A172 (cell line): ENCODE measurements around the gene ATF6B. TPM values are rescaled to one million over a fixed set of nuclear protein-coding genes. Genes with fewer than 3 reads are reported as not detected.
"Not testable (repeated sequence)": the region's sequence is repeated elsewhere in the genome, so short reads cannot be mapped to it uniquely, and the experiment has no call there.

Experiments used
- DNase-seq: peaks from one replicate; pipeline ENCODE4 v3.0.0-alpha.2; 2015; ENCODE audit warnings: low spot score
- total RNA-seq: library from RNA; depleted of rRNA; stranded (reverse); fragments of >200 nt; shearing (Covaris generic); gene quantifications from 2 replicates; pipeline ENCODE4 v1.2.3, GENCODE V29; 2014

Gene ATF6B
- total RNA-seq, 1 experiment from 2014 or later: 22.2 TPM

GRCh38 chr6:32107406-32107805 is 20.6 kb downstream of the ATF6B start:
- peak; percentile 66 for DNase-seq

- DNase-seq: no peak
Measured at GRCh38 chr6:32105433-32105832, 22.6 kb downstream of the ATF6B start.

- no peak for DNase-seq
Measured at GRCh38 chr6:32102255-32102654, 25.8 kb downstream of the ATF6B start.

- DNase-seq: not testable (repeated sequence)
Measured at GRCh38 chr6:32100251-32100650, 27.8 kb downstream of the ATF6B start.

GRCh38 chr6:32097364-32097763 is 30.7 kb downstream of the ATF6B start:
- no peak for DNase-seq

- no peak for DNase-seq
Measured at GRCh38 chr6:32096394-32097258, 31.4 kb downstream of the ATF6B start.

- DNase-seq: no peak
Measured at GRCh38 chr6:32096087-32096393, 32.0 kb downstream of the ATF6B start.

- DNase-seq: no peak
Measured at GRCh38 chr6:32095338-32096086, 32.5 kb downstream of the ATF6B start.

GRCh38 chr6:32092760-32093497 is 35.1 kb downstream of the ATF6B start:
- DNase-seq: no peak

- no peak for DNase-seq
Measured at GRCh38 chr6:32089082-32089828, 38.8 kb downstream of the ATF6B start.

- no peak for DNase-seq
Measured at GRCh38 chr6:32088487-32089049, 39.5 kb downstream of the ATF6B start.

- no peak for DNase-seq
Measured at GRCh38 chr6:32087574-32088486, 40.2 kb downstream of the ATF6B start.

GRCh38 chr6:32086661-32087573 is 41.1 kb downstream of the ATF6B start:
- peak; percentile 89 for DNase-seq

GRCh38 chr6:32085759-32086459 is 42.1 kb downstream of the ATF6B start:
- no peak for DNase-seq

GRCh38 chr6:32084780-32085179 is 43.3 kb downstream of the ATF6B start:
- no peak for DNase-seq

- DNase-seq: no peak
Measured at GRCh38 chr6:32083812-32084768, 44.0 kb downstream of the ATF6B start.

GRCh38 chr6:32082935-32083334 is 45.1 kb downstream of the ATF6B start:
- DNase-seq: peak; percentile 83
